SK-N-SH (cell line): ENCODE data around the gene IL7R. TPM values are rescaled to one million over a fixed set of nuclear protein-coding genes. Genes with fewer than 3 reads are reported as not detected.
"Not testable (repeated sequence)": the region's sequence is repeated elsewhere in the genome, so short reads cannot be mapped to it uniquely, and the experiment has no call there.

ENCODE experiments used
- CTCF ChIA-PET: fragments of 300-600, 350-600 bp; formaldehyde crosslinking; extraction: SDS; loops from one replicate; lab custom pipeline; 2021; lab: Yijun Ruan, JAX
- POLR2A ChIA-PET: fragments of 350-600 bp; sonication (Branson Sonifier 250); formaldehyde crosslinking; extraction: SDS; loops from one replicate; lab custom pipeline; 2020; ENCODE audit warnings: antibody characterized with exemption, inconsistent platforms; lab: Yijun Ruan, JAX
- DNase-seq: peaks from one replicate; pipeline ENCODE4 v3.0.0; 2012
- H2AFZ ChIP-seq: fragments of 200-600 bp; sonication (generic); 2 replicates; pipeline ENCODE4 v1.8.1; 2016; ENCODE audit warnings: antibody characterized with exemption, mild to moderate bottlenecking, low read depth
- H3F3A ChIP-seq: fragments of 200-600 bp; sonication (generic); replicated peaks from 2 replicates; pipeline ENCODE3; 2016; ENCODE audit warnings: antibody characterized with exemption, mild to moderate bottlenecking; ENCODE audit not compliant: insufficient read depth
- H3K27ac ChIP-seq, 2 experiments: fragments of 200-500 bp in 1 of 2; fragments of 200-600 bp in 1 of 2; sonication (Bioruptor generic) in 1 of 2; sonication (generic), shearing (Covaris generic) in 1 of 2; 2 replicates each; pipeline versions ENCODE4 v1.5.1 to v1.6.1; 2014 to 2016; ENCODE audit warnings: low read depth in 2 of 2, inconsistent platforms in 1 of 2, low read length in 1 of 2, mild to moderate bottlenecking in 1 of 2, mixed read lengths in 1 of 2
- H3K27me3 ChIP-seq: fragments of 200-600 bp; sonication (generic), shearing (Covaris generic); 2 replicates; pipeline ENCODE4 v1.6.1; 2016; ENCODE audit warnings: mixed run types; ENCODE audit not compliant: insufficient read depth
- H3K36me3 ChIP-seq, 2 experiments: fragments of 200-500 bp in 1 of 2; fragments of 200-600 bp in 1 of 2; sonication (Bioruptor generic) in 1 of 2; sonication (generic) in 1 of 2; replicated peaks in 1 of 2; 2 replicates each; pipeline versions ENCODE3 to v1.5.1; 2014 to 2016; ENCODE audit warnings: low read length in 1 of 2, mild to moderate bottlenecking in 1 of 2; ENCODE audit not compliant: insufficient read depth in 2 of 2, control insufficient read depth in 1 of 2
- H3K4me1 ChIP-seq, 2 experiments: fragments of 200-500 bp in 1 of 2; fragments of 200-600 bp in 1 of 2; sonication (Bioruptor generic) in 1 of 2; sonication (generic), shearing (Covaris generic) in 1 of 2; 2 replicates each; pipeline versions ENCODE4 v1.5.1 to v1.6.1; 2014 to 2016; ENCODE audit warnings: low read depth in 1 of 2, low read length in 1 of 2, mixed run types in 1 of 2; ENCODE audit not compliant: insufficient read depth in 2 of 2, control insufficient read depth in 1 of 2
- H3K4me2 ChIP-seq: fragments of 200-600 bp; sonication (generic), shearing (Covaris generic); 2 replicates; pipeline ENCODE4 v1.6.1; 2017; ENCODE audit warnings: mixed run types
- H3K4me3 ChIP-seq, 2 experiments: fragments of 200-500 bp in 1 of 2; fragments of 200-600 bp in 1 of 2; sonication (Bioruptor generic) in 1 of 2; sonication (generic), shearing (Covaris generic) in 1 of 2; 2 replicates each; pipeline versions ENCODE4 v1.5.1 to v1.8.1; 2014 to 2016; ENCODE audit warnings: low read depth in 2 of 2, inconsistent platforms in 1 of 2, low read length in 1 of 2, mild to moderate bottlenecking in 1 of 2, mixed read lengths in 1 of 2, moderate library complexity in 1 of 2
- H3K79me2 ChIP-seq: fragments of 200-600 bp; sonication (generic); 2 replicates; pipeline ENCODE4 v1.8.1; 2017; ENCODE audit warnings: mild to moderate bottlenecking; ENCODE audit not compliant: insufficient read depth
- H3K9ac ChIP-seq: fragments of 200-600 bp; sonication (generic); 2 replicates; pipeline ENCODE4 v1.6.1; 2017; ENCODE audit warnings: mixed run types
- H3K9me2 ChIP-seq: fragments of 200-600 bp; sonication (generic); 2 replicates; pipeline ENCODE4 v1.6.1; 2017; ENCODE audit warnings: mixed run types
- H3K9me3 ChIP-seq: fragments of 200-600 bp; sonication (generic); 2 replicates; pipeline ENCODE4 v1.6.1; 2017; ENCODE audit warnings: mixed run types, mild to moderate bottlenecking, moderate library complexity
- H4K20me1 ChIP-seq: fragments of 200-600 bp; sonication (generic); 2 replicates; pipeline ENCODE4 v1.6.1; 2017; ENCODE audit warnings: mild to moderate bottlenecking, mixed run types; ENCODE audit not compliant: insufficient read depth
- CHD2 ChIP-seq: fragments of 150-350 bp; IDR thresholded peaks from 2 replicates; pipeline ENCODE4 v1.6.1; 2018; ENCODE audit warnings: low read length; ENCODE audit not compliant: partially characterized antibody
- ELF1 ChIP-seq: IDR thresholded peaks from 2 replicates; pipeline ENCODE4 v1.4.0; 2012
- EP300 ChIP-seq, 2 experiments: IDR thresholded peaks; 2 replicates each; pipeline versions ENCODE4 v1.4.0 to v1.6.1; 2012; ENCODE audit warnings: borderline replicate concordance in 1 of 2, low read depth in 1 of 2, low read length in 1 of 2
- FOXM1 ChIP-seq: IDR thresholded peaks from 2 replicates; pipeline ENCODE4 v1.4.0; 2012; ENCODE audit warnings: low read depth, mild to moderate bottlenecking
- MXI1 ChIP-seq: IDR thresholded peaks from 2 replicates; pipeline ENCODE4 v1.6.1; 2012; ENCODE audit warnings: mild to moderate bottlenecking, low read depth, low read length, improper control_type of control experiment
- RCOR1 ChIP-seq: fragments of 150-350 bp; IDR thresholded peaks from 2 replicates; pipeline ENCODE4 v1.6.1; 2017; ENCODE audit warnings: antibody characterized with exemption, low read length
- REST ChIP-seq: IDR thresholded peaks from 2 replicates; pipeline ENCODE4 v1.6.1; 2012; ENCODE audit warnings: mild to moderate bottlenecking, low read depth, low read length, moderate library complexity
- RFX5 ChIP-seq: IDR thresholded peaks from 2 replicates; pipeline ENCODE4 v1.6.1; 2012; ENCODE audit warnings: mild to moderate bottlenecking, improper control_type of control experiment, low read length
- SIN3A ChIP-seq: IDR thresholded peaks from 2 replicates; pipeline ENCODE4 v1.6.1; 2012; ENCODE audit warnings: low read depth, mild to moderate bottlenecking, low read length, moderate library complexity, borderline replicate concordance
- TCF12 ChIP-seq: IDR thresholded peaks from 2 replicates; pipeline ENCODE4 v1.4.0; 2012
- TEAD4 ChIP-seq: IDR thresholded peaks from 2 replicates; pipeline ENCODE4 v1.4.0; 2012; ENCODE audit warnings: mild to moderate bottlenecking, borderline replicate concordance; ENCODE audit not compliant: insufficient read depth
- YY1 ChIP-seq: IDR thresholded peaks from 2 replicates; pipeline ENCODE4 v1.4.0; 2012; ENCODE audit warnings: low read depth, mild to moderate bottlenecking
- WGBS: methylation state at CpG from one replicate; pipeline ENCODE4 v1.1.6; 2017; ENCODE audit warnings: low lambda C conversion rate; 5-methylcytosine and 5-hydroxymethylcytosine counted together
- polyA plus RNA-seq, 3 experiments: library from polyadenylated mRNA; depleted of rRNA; stranded (reverse); fragments of >200 nt; gene quantifications; 2 replicates each; pipeline ENCODE4 v1.2.3, GENCODE V29; 2012
- TF ChIP-seq, protein P1 (sequence below): IDR thresholded peaks from 2 replicates; pipeline ENCODE4 v1.4.0; 2012; ENCODE audit warnings: low read depth, borderline replicate concordance
- TF ChIP-seq, protein P2 (sequence below): fragments of 150-350 bp; IDR thresholded peaks from 2 replicates; pipeline ENCODE4 v1.6.1; 2017; ENCODE audit warnings: antibody characterized with exemption, low read length, low read depth, borderline replicate concordance

The IL7R gene
- polyA plus RNA-seq, 1 of the 3 experiments (the other 2 are of a cell fraction), result 3.0 TPM

- H3F3A ChIP-seq, result no peaks in the 10 kb centered on the region
- H2AFZ ChIP-seq, result no peak overlapping the region
- H3K27ac ChIP-seq, result no peak overlapping the region
- H3K9ac ChIP-seq, result no peak overlapping the region
- H4K20me1 ChIP-seq, result no peaks in the 10 kb centered on the region
- H3K27me3 ChIP-seq, result no peaks in the 10 kb centered on the region
- no peaks in the 10 kb centered on the region for H3K9me3 ChIP-seq
- no peak for DNase-seq
- H3K4me2 ChIP-seq, result no peak overlapping the region
- no peaks in the 10 kb centered on the region for H3K4me1 ChIP-seq
- no peaks in the 10 kb centered on the region for H3K79me2 ChIP-seq
- no peaks in the 10 kb centered on the region for H3K36me3 ChIP-seq
- 52% methylated on average over 5 of the region's 5 CpGs for WGBS
- CTCF ChIA-PET, result interaction anchor here (1.4 kb wide), 1 partner anchor 10 kb away, joined by 5 read pairs; no protein-coding TSS in a partner anchor
- H3K9me2 ChIP-seq, result no peaks in the 10 kb centered on the region
- no peak overlapping the region for H3K4me3 ChIP-seq
- TF ChIP-seq RFX5 (no peak), EP300 (IDR thresholded peaks at IDR 0.05; ENCODE audit: borderline replicate concordance in 1 of 2, low read depth in 1 of 2, low read length in 1 of 2) (no peak), REST (no peak), TEAD4 (no peak), RCOR1 (no peak), YY1 (no peak), ELF1 (no peak), CHD2 (no peak), MXI1 (no peak), SIN3A (no peak), TCF12 (no peak), FOXM1 (no peak)
- TF ChIP-seq, protein P1, sequence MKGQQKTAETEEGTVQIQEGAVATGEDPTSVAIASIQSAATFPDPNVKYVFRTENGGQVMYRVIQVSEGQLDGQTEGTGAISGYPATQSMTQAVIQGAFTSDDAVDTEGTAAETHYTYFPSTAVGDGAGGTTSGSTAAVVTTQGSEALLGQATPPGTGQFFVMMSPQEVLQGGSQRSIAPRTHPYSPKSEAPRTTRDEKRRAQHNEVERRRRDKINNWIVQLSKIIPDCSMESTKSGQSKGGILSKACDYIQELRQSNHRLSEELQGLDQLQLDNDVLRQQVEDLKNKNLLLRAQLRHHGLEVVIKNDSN, result no peak
- TF ChIP-seq, protein P2, sequence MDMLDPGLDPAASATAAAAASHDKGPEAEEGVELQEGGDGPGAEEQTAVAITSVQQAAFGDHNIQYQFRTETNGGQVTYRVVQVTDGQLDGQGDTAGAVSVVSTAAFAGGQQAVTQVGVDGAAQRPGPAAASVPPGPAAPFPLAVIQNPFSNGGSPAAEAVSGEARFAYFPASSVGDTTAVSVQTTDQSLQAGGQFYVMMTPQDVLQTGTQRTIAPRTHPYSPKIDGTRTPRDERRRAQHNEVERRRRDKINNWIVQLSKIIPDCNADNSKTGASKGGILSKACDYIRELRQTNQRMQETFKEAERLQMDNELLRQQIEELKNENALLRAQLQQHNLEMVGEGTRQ, result no peak
- POLR2A ChIA-PET, result no interaction called here
Observed at GRCh38 chr5:35890021-35891020, 33.6 kb downstream of the IL7R start.

- H3K79me2 ChIP-seq, DNase-seq, H3K4me1 ChIP-seq, H3F3A ChIP-seq, H3K27ac ChIP-seq, H3K4me3 ChIP-seq, CTCF ChIA-PET, H3K9ac ChIP-seq, H4K20me1 ChIP-seq, H3K36me3 ChIP-seq, POLR2A ChIA-PET, H3K27me3 ChIP-seq, H3K9me2 ChIP-seq, H2AFZ ChIP-seq, H3K4me2 ChIP-seq, H3K9me3 ChIP-seq: not testable (repeated sequence)
- no CpG with 5 or more reads among the region's 23 CpGs for WGBS
Observed at GRCh38 chr5:35892799-35893198, 36.1 kb downstream of the IL7R start.
